ENCODE measurements around the gene CSNK1E.

GRCh38 chr22:38313384-38313955 lies 3.8 kb downstream of the CSNK1E start:
- TF ChIP-seq ZNF274 (IDR thresholded peaks at IDR 0.05; ENCODE audit: low read depth, low read length) (no peak), YY1 (IDR thresholded peaks at IDR 0.05; ENCODE audit: insufficient read depth, insufficient read length) (no peak), SUZ12 (IDR thresholded peaks at IDR 0.05; ENCODE audit: extremely low read depth, insufficient read depth, insufficient read length) (no peak)

Measured in NT2/D1 (cell line).